Lung microvascular endothelial cell (primary cell): ENCODE results near the gene DRC7. TPM values are rescaled to one million over a fixed set of nuclear protein-coding genes. Genes with fewer than 3 reads are reported as not detected.

Experiments used
- DNase-seq, 2 donors: peaks; one replicate each; pipeline versions ENCODE4 v3.0.0 to v3.0.0-alpha.2; 2010; ENCODE audit warnings: low read depth in 2 of 2
- total RNA-seq: library from RNA; depleted of rRNA; stranded (reverse); fragments of >200 nt; gene quantifications from 2 replicates; pipeline ENCODE4 v1.2.1, GENCODE V29; 2014

Gene DRC7
- total RNA-seq, 1 donor from 2014 or later, result 0.20 TPM

DNA sequence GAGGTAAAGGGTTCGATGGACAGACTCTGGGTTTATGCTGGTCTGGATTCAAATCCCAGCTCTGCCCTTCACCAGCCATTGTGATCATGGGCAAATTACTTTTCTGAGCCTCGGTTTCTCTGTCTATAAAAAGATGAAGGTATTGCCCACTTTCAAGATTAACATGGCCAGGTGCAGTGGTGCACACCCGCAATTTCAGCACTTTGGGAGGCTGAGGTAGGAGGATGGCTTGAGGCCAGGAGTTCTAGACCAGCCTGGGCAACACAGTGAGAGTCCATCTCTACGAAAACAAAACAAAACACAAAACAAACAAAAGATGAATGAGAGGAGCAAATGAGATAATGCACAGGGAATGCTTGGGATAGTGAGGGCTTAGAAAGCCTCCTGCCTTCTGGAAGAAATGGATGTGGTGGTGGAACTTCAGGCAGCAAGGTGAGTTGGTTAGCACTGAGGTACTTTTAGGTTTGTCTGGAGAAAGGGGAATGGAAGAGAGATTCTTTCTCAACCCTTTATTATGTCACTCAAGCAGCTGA lies 18.0 kb upstream of the DRC7 start:
- DNase-seq, result peak in 1 of 2 donors; percentile 55

DNA sequence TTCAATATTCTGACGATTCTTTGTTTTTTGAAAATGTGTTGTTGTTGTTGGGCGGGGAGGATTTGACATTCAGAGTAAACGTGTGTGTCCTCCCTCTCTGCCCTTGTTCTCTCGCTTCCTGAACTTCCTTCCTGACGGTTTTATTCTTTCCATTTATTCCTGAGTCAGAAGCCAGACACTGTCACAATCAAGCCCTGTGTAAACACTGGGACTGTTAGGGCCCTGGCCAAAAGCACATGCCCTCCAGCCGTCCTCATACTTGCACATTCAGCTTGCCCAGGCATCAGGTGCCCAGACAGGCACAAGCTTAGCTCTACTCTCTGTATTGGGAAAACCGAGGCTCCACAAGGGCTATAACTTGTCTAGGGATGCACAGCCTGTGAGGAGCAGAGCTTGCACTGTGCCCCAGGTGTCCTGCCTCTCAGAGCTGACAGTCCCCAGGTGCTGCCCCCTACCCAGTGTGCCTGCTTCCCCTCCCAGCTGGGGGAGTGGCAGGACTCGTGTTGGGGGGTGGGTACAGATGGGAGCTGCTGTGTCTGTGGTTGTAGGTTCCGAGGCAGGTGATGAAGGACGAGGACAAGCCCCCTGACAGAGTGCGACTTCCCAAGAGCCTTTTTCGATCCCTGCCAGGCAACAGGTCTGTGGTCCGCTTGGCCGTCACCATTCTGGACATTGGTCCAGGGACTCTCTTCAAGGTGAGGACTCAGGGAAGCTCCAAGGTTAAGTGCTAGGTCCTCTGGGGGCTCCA lies 16.8 kb upstream of the DRC7 start:
- peak in 1 of 2 donors; percentile 90 for DNase-seq

DNA sequence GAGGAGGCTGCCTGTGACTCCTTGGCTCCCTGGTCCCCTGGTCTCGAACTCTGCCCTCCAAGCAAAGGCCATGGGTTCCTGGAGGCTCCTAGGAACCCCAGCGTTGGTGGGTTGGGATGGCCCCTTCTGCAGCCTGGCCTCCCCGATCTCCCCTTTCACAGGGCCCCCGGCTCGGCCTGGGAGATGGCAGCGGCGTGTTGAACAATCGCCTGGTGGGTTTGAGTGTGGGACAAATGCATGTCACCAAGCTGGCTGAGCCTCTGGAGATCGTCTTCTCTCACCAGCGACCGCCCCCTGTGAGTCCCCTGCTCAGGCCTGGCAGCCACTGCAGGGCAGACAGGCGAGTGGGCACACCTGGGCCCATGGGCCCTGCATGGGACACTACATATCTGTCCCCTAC lies 15.6 kb upstream of the DRC7 start:
- DNase-seq, result no peak

DNA sequence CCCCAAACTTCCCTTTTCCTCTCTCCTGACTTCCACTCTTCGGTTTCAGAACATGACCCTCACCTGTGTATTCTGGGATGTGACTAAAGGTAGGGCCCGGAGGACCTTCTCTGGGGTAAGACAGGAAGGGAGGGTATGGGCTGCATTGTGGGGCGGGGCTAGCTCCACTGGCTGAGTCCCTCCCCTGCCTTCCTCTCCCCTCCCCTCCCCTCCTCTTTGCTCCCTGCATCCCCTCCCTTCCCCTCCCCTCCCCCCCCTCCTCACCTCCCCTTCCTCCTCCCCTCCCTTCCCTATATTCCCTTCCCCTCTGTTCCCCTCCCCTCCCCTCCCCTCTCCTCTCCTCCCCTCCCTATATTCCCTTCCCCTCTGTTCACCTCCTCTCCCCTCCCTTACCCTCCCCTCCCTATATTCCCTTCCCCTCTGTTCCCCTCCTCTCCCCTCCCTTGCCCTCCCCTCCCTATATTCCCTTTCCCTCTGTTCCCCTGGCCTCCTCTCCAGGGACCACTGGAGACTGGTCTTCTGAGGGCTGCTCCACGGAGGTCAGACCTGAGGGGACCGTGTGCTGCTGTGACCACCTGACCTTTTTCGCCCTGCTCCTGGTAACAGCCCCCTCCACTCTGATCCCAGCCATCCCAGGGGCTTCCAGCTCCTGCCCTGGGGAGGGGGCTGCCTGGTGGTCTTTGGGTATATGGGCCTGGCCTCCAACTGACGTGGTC lies 14.7 kb upstream of the DRC7 start:
- no peak for DNase-seq

DNA sequence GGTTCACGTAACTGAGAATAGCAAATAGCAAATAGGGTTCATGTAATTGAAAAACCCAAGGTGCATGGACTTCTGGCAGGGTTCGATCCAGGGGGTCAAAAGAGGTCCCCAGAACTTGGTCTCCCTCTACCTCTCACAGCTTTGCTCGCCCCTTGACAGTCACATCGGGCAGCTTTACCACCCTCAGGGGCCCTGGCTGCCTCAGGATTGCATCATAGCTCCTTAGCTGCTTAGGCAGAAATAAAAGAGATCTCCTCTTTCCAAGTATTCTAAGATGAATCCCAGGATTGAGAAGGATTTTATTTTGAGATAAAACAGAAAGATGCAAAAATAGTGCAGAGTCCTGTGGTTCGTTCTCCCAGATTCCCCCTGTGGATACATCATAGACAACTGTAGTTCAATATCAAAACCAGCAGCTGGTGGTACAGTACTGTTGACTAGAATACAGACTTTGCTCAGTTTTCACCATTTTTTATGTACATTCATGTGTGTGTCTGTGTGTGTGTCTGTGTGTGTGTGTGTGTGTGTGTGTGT lies 13.7 kb upstream of the DRC7 start:
- DNase-seq, result no peak

DNA sequence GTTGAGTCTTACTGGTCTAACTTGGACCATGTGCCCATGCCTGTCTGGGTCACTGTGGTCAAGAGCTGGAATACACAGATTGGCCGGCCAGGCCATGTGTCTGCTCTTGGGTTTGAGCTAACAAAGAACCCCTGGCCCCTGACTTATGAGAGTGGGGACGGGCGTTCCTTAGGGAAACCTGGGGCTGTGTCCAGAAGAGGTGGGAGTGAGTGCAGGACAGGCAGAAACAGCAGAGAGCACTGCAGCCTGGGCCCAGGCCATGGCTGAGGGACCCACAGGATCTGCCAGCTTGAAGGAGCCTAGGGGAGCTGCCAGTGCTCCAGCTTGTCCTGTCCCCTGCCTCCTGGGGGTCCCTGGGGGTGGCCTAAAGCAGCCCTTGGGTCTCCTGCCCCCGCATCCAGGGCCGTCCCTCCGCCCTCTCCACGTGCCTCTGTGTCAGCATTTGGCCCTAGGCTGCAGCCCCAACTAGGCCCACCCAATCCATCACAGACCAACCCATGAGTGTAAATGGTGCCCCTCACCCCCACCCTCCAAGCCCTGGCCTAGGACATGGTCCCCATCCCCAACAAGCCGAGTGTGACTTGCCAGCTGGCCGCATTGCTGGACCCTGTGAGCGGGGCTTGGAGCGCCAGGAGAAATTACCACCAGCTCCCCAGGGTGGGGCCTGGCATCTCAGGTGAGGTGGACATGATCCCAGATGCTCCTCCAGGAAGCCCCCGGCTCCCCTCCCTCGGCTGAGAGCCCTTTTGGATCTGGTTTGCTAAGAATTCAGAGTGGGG lies 12.5 kb upstream of the DRC7 start:
- no peak for DNase-seq

DNA sequence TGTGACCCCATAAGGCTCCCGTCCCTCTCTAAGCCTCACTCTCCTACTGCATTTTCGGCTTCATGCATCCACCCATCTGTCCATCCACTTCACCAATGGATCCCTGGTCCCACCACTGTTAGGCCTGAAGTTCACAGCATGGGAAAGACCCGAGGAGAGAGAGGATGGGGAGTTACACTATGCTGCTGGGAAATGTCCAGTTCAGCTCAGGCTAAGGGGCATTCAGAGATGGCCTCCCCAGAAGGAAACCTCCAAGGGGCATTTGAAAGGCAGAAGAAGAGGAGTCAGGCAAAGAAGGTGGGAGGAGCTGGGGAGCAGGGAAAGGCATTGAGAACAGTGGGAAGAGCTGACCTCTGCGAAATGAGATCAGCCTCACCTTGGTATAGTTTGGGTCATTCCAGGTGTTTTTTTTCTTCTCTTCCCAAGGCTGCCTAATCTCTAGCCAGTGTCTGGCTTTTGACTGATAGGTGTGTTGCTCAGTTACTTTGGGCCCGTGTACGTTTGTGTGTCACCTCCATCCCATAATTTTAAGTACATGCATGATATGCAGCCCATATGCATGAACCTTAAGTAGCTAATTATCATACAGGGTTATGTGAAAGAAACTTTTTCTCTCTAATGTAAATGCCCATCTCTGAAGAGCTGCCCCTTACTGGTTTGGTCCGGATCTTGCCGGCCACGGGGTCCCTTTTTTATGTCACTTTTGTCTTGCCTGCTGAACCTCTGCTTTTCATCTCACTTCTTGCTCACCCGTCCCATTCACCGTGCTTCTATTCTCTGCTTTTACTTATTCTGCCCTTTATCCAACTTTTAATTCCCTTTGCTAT lies 11.6 kb upstream of the DRC7 start:
- no peak for DNase-seq

DNA sequence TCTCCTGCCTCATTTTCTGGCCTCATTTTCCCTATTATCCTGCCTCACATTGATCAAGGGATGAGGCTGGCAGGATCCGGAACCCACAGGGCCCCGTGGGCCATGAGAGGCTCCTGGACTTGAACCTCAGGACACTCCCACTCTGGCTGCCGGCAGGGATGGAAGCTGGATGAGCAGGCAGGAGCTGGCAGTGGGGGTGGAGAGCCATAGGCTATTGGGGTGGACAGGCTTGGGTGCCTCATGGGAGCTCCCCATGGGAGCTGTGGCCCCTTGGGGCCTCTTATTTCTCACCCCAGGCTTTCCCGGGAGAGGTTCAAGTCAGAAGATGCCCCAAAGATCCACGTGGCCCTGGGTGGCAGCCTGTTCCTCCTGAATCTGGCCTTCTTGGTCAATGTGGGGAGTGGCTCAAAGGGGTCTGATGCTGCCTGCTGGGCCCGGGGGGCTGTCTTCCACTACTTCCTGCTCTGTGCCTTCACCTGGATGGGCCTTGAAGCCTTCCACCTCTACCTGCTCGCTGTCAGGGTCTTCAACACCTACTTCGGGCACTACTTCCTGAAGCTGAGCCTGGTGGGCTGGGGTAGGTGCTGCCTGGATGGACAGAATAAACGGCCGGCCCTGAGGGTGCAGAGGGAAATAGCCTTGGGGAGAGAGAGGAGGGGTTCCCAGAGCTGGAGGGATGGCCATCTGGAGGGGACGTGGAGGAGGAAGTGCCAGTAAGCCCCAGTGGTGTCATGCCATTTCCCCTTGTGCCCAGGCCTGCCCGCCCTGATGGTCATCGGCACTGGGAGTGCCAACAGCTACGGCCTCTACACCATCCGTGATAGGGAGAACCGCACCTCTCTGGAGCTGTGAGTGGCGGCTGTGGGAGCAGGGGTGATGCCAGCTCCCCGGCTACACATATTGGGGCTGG lies 10.7 kb upstream of the DRC7 start:
- DNase-seq, result no peak

DNA sequence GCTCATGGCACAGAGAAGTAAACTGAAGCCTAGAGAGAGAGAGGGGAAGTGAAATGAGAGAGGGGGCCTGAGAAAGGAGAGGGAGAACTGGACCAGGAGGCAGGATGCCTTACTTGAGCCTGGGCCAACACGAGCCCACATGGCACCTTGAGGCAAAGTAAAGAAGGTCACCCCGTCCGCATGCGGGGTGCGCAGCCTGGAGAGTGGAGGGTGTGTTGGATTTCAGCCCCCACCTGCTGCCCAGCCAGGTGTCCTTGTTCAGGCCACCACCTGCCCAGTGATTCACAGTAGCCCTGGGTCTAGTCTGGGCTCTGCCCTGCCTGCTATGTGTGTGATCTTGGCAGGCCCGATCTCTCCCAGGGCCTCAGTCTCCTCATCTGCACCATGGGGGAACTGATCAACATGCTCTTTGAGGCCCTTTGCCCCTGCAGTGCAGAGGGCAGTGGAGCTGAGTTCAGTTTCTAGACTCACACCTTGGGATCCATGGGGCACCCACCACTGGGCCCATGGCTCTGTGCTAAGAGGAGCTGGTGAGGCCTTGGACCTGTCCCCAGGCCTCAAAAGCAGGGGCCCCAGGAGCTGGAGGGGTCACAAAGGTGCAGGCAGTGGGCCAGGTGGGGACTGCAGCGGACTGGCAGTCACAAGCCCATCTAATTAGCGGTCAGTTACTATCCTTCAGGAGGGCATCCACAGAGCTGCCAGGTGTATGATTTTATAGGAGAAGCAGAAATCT lies 9.8 kb upstream of the DRC7 start:
- no peak for DNase-seq

DNA sequence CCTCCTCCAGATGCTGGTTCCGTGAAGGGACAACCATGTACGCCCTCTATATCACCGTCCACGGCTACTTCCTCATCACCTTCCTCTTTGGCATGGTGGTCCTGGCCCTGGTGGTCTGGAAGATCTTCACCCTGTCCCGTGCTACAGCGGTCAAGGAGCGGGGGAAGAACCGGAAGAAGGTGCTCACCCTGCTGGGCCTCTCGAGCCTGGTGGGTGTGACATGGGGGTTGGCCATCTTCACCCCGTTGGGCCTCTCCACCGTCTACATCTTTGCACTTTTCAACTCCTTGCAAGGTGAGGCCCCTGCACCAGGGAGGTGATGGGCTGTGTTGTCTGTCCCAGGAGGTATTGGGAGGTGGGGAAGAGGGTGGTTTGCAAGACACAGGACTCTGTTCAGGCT lies 9.0 kb upstream of the DRC7 start:
- no peak for DNase-seq

DNA sequence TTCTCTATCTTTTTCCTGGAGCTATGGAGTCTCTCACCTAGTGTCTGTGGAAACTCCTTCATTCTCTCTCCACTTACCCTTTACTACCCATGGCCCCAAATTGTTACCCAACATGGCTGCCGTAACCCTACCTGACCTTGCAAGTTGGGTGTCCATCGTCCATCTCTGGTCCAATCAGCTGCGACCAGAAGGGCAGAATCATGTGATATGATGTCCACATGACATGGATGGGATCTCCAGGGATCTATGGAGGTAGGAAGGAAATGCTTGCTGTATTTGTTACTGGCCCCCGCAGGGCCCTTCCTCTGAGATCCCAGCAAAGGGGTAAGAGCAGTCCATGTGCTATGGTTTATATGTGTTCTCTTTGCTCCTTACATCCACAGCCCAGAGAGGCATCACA lies 8.0 kb upstream of the DRC7 start:
- no peak for DNase-seq

DNA sequence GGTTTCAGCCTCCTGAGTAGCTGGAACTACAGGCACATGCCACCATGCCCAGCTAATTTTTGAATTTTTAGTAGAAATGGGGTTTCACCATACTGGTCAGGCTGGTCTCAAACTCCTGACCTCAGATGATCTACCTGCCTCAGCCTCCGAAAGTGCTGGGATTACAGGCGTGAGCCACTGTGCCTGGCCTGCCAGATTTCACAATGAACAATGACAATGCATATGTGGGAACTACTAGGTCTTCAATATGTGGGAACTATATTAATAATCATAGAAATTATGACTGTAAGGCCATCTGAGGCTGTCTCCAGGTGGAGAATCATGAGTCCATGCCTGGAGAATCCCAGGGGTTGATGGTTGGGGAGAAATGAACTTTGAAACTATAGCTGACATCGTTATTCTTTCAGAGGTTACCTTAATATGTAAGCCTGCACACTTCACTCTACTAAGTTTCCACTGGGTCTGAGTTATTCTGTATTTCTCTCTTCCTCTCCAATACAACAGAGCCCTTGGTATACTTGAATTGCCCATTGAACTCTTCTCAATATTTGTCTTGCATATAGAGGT lies 7.2 kb upstream of the DRC7 start:
- no peak for DNase-seq

DNA sequence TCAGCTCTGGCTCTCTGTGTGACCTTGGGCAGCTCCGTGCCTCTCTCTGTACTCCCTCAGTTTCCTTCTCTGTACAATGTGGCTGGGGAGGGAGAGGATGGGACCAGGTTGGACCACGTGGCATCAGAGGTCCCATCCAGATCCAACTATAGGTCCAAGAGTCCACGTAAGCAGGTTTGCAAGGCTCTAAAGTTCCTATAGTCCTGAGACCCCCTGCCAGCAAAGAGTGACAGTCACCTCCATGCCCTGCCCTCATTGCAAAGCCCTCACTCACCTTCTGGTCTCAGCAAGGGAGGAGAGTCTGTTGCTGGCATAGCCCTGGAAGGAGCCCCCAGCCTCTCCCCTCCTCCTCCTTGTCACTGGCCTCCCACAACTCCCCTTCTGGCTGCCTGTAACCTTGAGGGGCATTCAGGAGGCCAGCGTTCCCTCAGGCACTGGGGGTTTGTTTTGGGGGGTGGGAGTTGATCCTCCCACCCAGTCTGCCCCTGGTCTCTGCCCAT lies 6.1 kb upstream of the DRC7 start:
- no peak for DNase-seq

DNA sequence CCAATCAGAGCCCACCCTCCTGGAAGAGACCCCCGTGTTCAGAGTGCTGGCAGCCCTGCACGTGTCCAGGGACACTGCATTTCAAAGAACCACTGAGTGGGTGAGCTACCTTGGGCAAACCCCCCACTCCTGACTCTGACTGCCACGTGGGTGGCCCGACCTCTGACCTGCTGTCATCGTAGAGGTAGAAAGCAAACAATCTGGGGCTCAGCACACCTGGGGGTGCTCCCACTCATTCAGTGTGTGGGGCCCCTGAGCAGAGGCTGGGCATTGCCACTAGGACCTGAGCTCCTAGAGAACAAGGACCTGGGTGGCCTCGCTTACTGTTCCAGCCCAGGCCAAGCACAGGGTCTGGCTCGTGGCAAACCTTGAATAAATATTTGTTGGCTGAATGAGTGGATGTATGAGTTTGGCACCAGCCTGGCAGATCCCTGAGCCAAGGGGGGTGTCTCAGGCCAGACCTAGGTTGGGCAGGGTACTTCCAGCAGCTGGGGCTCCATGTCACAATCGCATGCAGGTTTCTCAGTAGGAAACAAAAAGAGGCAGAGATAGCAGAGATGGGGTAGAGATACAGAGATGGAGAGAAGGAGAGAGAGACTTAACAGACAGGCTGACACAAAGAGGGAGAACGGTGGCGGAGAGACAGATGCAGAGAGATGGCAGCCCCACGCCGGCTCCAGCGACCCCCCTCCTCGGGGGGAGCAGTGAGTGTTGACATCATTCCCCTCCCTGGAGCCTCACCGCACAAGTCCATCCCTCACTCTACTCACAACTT lies 5.4 kb upstream of the DRC7 start:
- no peak for DNase-seq

DNA sequence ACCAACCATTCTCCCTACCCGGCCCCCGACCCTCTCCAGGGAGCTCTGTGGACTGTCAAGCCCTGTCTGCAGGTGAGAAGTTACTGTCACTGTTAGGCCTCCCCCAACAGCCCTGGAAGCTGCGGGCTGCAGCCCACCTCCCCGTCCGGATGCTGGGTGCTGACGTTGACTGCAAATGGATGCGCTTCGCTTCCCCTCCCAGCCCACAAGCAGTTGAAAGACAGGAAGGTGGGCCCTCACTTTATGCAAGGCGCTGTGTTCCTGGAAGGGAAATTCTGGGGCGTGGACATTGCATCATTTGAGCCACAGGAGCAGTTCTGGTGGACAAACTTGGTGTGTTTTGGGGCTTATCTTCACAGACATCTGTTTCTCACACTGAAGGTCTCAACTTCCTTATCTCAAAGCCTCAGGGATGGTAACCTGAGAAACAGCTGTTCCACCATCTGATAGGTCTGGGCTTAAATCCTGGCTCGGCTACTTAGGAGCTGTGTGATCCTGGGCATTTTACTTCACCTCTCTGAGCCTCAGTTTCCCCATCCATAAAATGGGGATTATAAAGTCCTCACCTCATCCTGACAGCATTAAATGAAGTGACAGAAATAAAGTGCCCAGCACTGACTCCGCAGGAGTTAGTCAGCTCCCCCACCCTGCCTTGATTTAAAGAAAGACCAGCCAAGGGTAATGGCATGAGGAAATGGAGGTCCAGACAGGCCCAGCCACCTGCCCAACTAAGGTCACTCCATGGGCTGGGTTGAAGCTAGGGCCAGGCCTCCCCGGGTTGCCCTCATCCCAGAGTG lies 4.6 kb upstream of the DRC7 start:
- DNase-seq, result no peak

DNA sequence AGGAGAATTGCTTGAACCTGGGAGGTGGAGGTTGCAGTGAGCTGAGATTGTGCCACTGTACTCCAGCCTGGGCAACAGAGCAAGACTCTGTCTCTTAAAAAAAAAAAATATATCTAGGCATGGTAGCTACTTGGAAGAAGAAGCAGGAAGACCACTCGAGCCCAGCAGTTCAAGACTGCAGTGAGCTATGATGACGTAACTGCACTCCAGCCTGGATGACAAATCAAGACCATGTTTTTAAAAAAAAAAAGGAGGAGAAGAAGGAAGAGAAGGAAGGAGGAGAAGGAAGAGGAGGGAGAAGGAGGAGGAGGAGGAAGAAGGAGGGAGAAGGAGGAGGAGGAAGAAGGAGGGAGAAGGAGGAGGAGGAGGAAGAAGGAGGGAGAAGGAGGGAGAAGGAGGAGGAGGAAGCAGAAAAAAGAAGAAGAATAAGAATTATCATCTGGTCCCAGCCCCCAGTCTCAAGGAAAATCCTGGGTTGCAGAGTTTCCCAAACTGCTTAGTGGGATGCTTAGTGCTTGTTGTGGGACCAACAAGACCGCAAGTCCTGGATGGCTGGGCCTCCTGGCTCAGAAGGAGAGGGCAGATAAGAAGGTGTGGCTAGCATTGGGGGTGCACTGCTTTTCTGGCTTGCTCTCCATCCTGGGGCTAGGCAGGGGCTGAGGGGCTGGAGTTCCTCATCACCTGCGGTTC lies 3.7 kb upstream of the DRC7 start:
- no peak for DNase-seq

DNA sequence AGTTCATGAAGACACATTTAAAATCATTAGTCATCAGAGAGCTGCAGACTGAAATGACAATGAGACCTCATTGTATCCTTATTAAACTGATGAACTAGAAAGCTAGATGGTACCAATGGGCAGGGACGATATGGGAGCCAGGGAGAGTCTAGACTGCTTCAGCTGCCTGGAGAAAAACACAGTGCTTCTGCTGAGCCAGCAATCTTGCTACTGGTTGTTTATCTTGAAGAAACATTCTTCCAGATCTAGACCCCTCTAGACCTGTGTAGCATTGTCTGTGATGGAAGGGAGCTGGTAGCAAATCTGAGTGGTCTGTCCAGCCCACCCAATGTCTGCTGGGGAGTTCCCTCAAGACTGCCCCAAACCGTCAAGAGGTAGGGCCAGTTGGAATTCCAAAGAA lies 2.0 kb upstream of the DRC7 start:
- DNase-seq, result no peak
